SW 1271 (cell line): ENCODE measurements around the gene PDE3A.
"Not testable (repeated sequence)": the region's sequence is repeated elsewhere in the genome, so short reads cannot be mapped to it uniquely, and the experiment has no call there.

Experiments used
- DNase-seq, 2 experiments: peaks; one replicate each; lab custom pipeline; 2025; lab: John Stamatoyannopoulos, UW

Gene PDE3A

GRCh38 chr12:20604408-20605067 lies 236.2 kb downstream of the PDE3A start:
- DNase-seq = no peak

GRCh38 chr12:20615020-20615419 lies 246.7 kb downstream of the PDE3A start:
- DNase-seq = not testable (repeated sequence)

- DNase-seq = no peak
These were observed 247.8 kb downstream of the PDE3A start for GRCh38 chr12:20616093-20616492.

GRCh38 chr12:20620261-20620660 lies 251.9 kb downstream of the PDE3A start:
- DNase-seq = no peak

- DNase-seq = peak in 1 of 2 experiments; percentile 64
These were observed 256.4 kb downstream of the PDE3A start for GRCh38 chr12:20624718-20625117.

- no peak for DNase-seq
These were observed 257.2 kb downstream of the PDE3A start for GRCh38 chr12:20625531-20625930.

GRCh38 chr12:20627001-20627588 lies 258.8 kb downstream of the PDE3A start:
- no peak for DNase-seq

GRCh38 chr12:20628226-20628787 lies 260.0 kb downstream of the PDE3A start:
- DNase-seq = no peak

- no peak for DNase-seq
These were observed 260.7 kb downstream of the PDE3A start for GRCh38 chr12:20628999-20629398.

GRCh38 chr12:20629414-20630156 lies 261.2 kb downstream of the PDE3A start:
- DNase-seq = no peak

GRCh38 chr12:20631711-20632110 lies 263.4 kb downstream of the PDE3A start:
- no peak for DNase-seq

GRCh38 chr12:20641106-20641505 lies 272.8 kb downstream of the PDE3A start:
- no peak for DNase-seq

GRCh38 chr12:20643822-20644221 lies 275.5 kb downstream of the PDE3A start:
- no peak for DNase-seq

- DNase-seq = peak in 1 of 2 experiments; percentile 76
These were observed 278.0 kb downstream of the PDE3A start for GRCh38 chr12:20646239-20646827.

- DNase-seq = no peak
These were observed 285.5 kb downstream of the PDE3A start for GRCh38 chr12:20653871-20654270.

- DNase-seq = no peak
These were observed 288.3 kb downstream of the PDE3A start for GRCh38 chr12:20656600-20656999.

- no peak for DNase-seq
These were observed 289.2 kb downstream of the PDE3A start for GRCh38 chr12:20657496-20657895.

GRCh38 chr12:20681334-20681733 lies 313.0 kb downstream of the PDE3A start:
- no peak for DNase-seq

- DNase-seq = no peak
These were observed 326.9 kb downstream of the PDE3A start, which contains the start of gene SLCO1C1 for GRCh38 chr12:20695232-20695631. TSS of gene SLCO1C1 (plus strand) at chr12:20695332. CDS start at chr12:20699577, 4,245 bp downstream.

GRCh38 chr12:20696181-20696905 lies 328.0 kb downstream of the PDE3A start:
- no peak for DNase-seq

- DNase-seq = no peak
These were observed 332.8 kb downstream of the PDE3A start for GRCh38 chr12:20701106-20701505.

- no peak for DNase-seq
These were observed 336.5 kb downstream of the PDE3A start for GRCh38 chr12:20704860-20705259.
